DOHH2 (cell line): ENCODE data around the gene ZNRF3.
A peak's percentile ranks its signal among the peaks of the same experiment; 100 is the strongest.
"Not testable (repeated sequence)": the region's sequence is repeated elsewhere in the genome, so short reads cannot be mapped to it uniquely, and the experiment has no call there.

ENCODE experiments used
- H3F3A ChIP-seq: fragments of 200-600 bp; sonication (generic), shearing (Covaris generic); 2 replicates; pipeline ENCODE4 v1.6.0; 2016; ENCODE audit warnings: antibody characterized with exemption, mild to moderate bottlenecking; ENCODE audit not compliant: control insufficient read depth, insufficient read depth
- H3K27ac ChIP-seq: fragments of 200-600 bp; sonication (generic); 2 replicates; pipeline ENCODE4 v1.5.1; 2014; ENCODE audit warnings: low read depth, mild to moderate bottlenecking, low read length, moderate library complexity
- H3K27me3 ChIP-seq: fragments of 200-600 bp; sonication (generic); 2 replicates; pipeline ENCODE4 v1.6.1; 2014; ENCODE audit warnings: mild to moderate bottlenecking, low read length, mixed read lengths; ENCODE audit not compliant: control insufficient read depth
- H3K36me3 ChIP-seq: fragments of 200-600 bp; sonication (generic); 2 replicates; pipeline ENCODE4 v1.6.1; 2014; ENCODE audit warnings: mild to moderate bottlenecking, low read length, moderate library complexity, mixed read lengths; ENCODE audit not compliant: control insufficient read depth
- H3K4me1 ChIP-seq: fragments of 200-600 bp; sonication (generic); 2 replicates; pipeline ENCODE4 v1.6.1; 2014; ENCODE audit warnings: mild to moderate bottlenecking, low read length, mixed read lengths; ENCODE audit not compliant: control insufficient read depth
- H3K4me2 ChIP-seq: fragments of 200-600 bp; sonication (generic); 2 replicates; pipeline ENCODE4 v1.6.0; 2014; ENCODE audit warnings: mild to moderate bottlenecking, low read length, moderate library complexity
- H3K4me3 ChIP-seq: fragments of 200-600 bp; sonication (generic); 2 replicates; pipeline ENCODE4 v1.5.1; 2014; ENCODE audit warnings: mild to moderate bottlenecking, low read length, mixed read lengths
- H3K79me2 ChIP-seq: fragments of 200-600 bp; sonication (generic); 2 replicates; pipeline ENCODE4 v1.6.1; 2014; ENCODE audit warnings: mild to moderate bottlenecking, low read length, mixed read lengths; ENCODE audit not compliant: control insufficient read depth
- H3K9me2 ChIP-seq: fragments of 200-600 bp; sonication (generic); replicated peaks from 2 replicates; pipeline ENCODE4 v1.6.1; 2014; ENCODE audit warnings: mild to moderate bottlenecking, low read length, mixed read lengths; ENCODE audit not compliant: control insufficient read depth
- H3K9me3 ChIP-seq: fragments of 200-600 bp; sonication (generic); 2 replicates; pipeline ENCODE4 v1.6.1; 2014; ENCODE audit warnings: antibody characterized with exemption, low read length, mixed read lengths; ENCODE audit not compliant: control insufficient read depth, insufficient read depth
- H4K20me1 ChIP-seq: fragments of 200-600 bp; sonication (generic); 2 replicates; pipeline ENCODE4 v1.6.0; 2014; ENCODE audit warnings: low read depth, mild to moderate bottlenecking, antibody characterized with exemption, low read length, moderate library complexity; ENCODE audit not compliant: control insufficient read depth, insufficient read depth
- EZH2phosphoT487 ChIP-seq: fragments of 200-600 bp; sonication (generic); IDR thresholded peaks from 2 replicates; pipeline ENCODE4 v1.6.1; 2017; ENCODE audit warnings: borderline replicate concordance, mild to moderate bottlenecking, antibody characterized with exemption, low read length, moderate library complexity, mixed read lengths
- TF ChIP-seq, protein P1 (sequence below): fragments of 200-600 bp; sonication (generic); IDR thresholded peaks from one replicate; pipeline ENCODE4 v1.5.1; 2014; ENCODE audit warnings: antibody characterized with exemption, mild to moderate bottlenecking, low read depth, low read length; ENCODE audit not compliant: poor library complexity, severe bottlenecking

ZNRF3 gene

DNA sequence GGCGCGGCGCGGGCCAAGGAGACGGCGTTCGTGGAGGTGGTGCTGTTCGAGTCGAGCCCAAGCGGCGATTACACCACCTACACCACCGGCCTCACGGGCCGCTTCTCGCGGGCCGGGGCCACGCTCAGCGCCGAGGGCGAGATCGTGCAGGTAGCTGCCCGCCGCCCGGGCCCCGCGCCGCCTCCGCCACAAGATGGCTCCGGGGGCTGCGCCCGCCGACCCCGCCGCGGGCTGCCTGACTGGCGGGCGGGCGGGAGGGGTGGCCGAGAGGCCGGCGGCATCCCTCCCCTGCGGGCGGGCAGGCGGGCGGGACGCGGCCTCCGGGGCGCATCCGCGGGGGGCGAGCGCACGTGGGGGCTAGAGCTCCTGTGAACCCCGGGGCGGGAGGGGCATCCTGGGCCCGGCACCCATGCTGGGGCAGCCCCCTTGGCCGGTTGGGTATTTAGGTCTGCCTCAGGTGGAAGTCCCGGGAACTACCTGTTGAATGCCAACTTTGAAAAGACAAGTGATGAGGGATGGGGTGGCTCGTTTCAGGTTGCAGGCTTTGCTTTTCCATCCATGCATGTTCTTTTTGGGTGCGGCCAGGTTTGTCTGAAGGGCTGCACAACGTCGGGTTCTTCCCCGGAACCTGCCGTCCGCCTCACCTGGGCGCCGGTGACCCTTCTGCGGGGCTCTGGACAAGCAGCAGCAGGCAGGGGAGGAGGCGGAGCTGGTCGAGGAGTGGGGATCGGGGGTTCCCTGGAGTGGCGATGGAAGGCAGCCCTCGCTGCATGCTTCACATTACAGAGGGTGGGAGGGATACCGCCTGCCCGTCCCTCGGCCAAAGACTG lies 760 bp downstream of the ZNRF3 start:
- Histone ChIP-seq H3K9me3 (no peaks in the 10 kb centered on the region), H3K27ac (no peak overlapping the region)

DNA sequence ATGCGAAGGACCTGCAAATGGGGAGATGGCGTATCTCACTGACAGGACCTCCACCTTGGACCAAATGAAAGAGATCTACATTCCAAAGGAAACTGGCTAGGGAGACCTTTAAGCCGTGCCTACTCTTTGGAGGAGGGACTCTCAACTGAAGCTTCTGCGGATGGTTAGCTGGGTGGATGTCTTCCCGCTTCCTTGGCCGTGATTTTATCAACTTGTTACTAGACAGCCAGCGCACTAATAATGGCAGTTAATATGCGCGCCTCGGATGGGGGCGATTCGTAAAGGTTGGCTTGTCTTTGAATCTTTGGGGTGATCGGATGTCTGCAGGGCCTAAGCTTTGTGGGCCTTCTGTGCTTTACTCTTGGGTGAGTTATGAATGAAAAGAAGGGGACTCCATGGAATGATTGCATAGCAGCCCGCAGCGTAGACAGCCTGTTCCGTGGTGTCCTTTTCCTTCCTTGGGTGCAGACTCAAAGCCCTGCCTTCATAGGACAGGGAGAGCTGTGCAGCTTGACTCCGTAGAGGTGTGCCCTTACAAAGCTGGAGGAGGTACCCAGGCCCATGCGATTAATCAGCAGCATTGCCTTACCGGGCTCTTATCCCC lies 1.5 kb downstream of the ZNRF3 start:
- Histone ChIP-seq H3K27ac (no peak overlapping the region), H3K4me2 (peak overlapping the region; percentile 37; the same call in 1 of the 2 replicates)
- TF ChIP-seq, protein P1, sequence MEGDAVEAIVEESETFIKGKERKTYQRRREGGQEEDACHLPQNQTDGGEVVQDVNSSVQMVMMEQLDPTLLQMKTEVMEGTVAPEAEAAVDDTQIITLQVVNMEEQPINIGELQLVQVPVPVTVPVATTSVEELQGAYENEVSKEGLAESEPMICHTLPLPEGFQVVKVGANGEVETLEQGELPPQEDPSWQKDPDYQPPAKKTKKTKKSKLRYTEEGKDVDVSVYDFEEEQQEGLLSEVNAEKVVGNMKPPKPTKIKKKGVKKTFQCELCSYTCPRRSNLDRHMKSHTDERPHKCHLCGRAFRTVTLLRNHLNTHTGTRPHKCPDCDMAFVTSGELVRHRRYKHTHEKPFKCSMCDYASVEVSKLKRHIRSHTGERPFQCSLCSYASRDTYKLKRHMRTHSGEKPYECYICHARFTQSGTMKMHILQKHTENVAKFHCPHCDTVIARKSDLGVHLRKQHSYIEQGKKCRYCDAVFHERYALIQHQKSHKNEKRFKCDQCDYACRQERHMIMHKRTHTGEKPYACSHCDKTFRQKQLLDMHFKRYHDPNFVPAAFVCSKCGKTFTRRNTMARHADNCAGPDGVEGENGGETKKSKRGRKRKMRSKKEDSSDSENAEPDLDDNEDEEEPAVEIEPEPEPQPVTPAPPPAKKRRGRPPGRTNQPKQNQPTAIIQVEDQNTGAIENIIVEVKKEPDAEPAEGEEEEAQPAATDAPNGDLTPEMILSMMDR, result no peak
- TF ChIP-seq EZH2phosphoT487, result no peak

More for the DNA sequence above, 760 bp downstream of the ZNRF3 start:
- Histone ChIP-seq H4K20me1 (no peaks in the 10 kb centered on the region), H3K9me2 (no peaks in the 10 kb centered on the region), H3K4me3 (peak overlapping the region; percentile 29; the same call in 1 of the 2 replicates), H3K4me2 (peak overlapping the region; percentile 37), H3K36me3 (no peaks in the 10 kb centered on the region), H3K79me2 (no peaks in the 10 kb centered on the region), H3K27me3 (peaks cover 34% of the 10 kb centered on the region), H3F3A (no peaks in the 10 kb centered on the region), H3K4me1 (peaks cover 6% of the 10 kb centered on the region; the same call in 1 of the 2 replicates)
- no peak for TF ChIP-seq EZH2phosphoT487
- TF ChIP-seq, protein P1, result no peak

DNA sequence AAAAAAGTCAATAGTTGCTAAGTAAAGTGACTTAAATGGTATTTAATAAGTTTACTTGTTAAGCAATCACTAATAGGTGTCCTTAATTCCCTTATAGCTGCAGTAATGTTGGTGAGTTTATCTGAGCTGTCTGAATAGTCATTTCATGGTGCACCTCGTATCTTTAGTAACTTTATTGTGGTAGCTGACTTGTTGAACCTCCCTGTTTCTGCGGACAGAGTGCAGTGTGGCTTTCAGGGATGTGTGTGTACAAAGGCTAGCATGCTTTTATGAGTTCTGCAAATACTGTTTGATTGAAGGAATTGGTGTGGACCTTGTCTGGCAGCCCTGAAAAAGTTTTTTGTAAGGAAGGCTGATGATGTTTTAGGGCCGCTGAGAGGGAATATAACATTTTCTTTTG lies 2.6 kb downstream of the ZNRF3 start:
- 0 out of 2 replicates have a peak, but pooled peaks cover 2% of the 10 kb centered on the region for H3K4me1 ChIP-seq
- no peak overlapping the region for H3K27ac ChIP-seq
- H3K4me3 ChIP-seq, result no peak overlapping the region
- H3K27me3 ChIP-seq, result peaks cover 34% of the 10 kb centered on the region
- H3F3A ChIP-seq, result no peaks in the 10 kb centered on the region
- H3K9me2 ChIP-seq, result no peaks in the 10 kb centered on the region
- H3K4me2 ChIP-seq, result no peak overlapping the region
- H4K20me1 ChIP-seq, result no peaks in the 10 kb centered on the region
- H3K79me2 ChIP-seq, result no peaks in the 10 kb centered on the region
- TF ChIP-seq, protein P1, result no peak
- TF ChIP-seq EZH2phosphoT487, result no peak
- no peaks in the 10 kb centered on the region for H3K9me3 ChIP-seq
- H3K36me3 ChIP-seq, result no peaks in the 10 kb centered on the region

More for the DNA sequence above, 1.5 kb downstream of the ZNRF3 start:
- Histone ChIP-seq H4K20me1 (no peaks in the 10 kb centered on the region), H3K9me3 (no peaks in the 10 kb centered on the region), H3K9me2 (no peaks in the 10 kb centered on the region), H3K79me2 (no peaks in the 10 kb centered on the region), H3F3A (no peaks in the 10 kb centered on the region), H3K36me3 (no peaks in the 10 kb centered on the region), H3K27me3 (peaks cover 34% of the 10 kb centered on the region), H3K4me1 (peaks cover 4% of the 10 kb centered on the region; the same call in 1 of the 2 replicates), H3K4me3 (no peak overlapping the region)

DNA sequence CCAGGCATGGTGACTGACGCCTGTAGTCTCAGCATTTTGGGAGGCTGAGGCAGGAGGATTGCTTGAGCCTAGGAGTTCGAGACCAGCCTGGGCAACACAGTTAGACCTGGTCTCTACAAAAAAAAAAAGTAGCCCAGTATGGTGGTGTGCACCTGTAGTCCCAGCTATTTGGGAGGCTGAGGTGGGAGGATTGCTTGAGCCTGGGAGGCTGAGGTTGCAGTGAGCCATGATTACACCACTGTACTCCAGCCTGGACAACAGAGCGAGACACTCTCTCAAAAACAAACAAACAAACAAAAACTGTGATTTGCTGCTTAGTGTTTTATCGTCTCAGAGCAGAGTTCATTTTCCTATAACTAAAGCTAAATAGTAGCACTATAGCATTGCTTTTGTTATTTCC lies 3.3 kb downstream of the ZNRF3 start:
- not testable (repeated sequence) for H3F3A ChIP-seq, H3K79me2 ChIP-seq, H3K36me3 ChIP-seq, H3K27ac ChIP-seq, H3K9me3 ChIP-seq, H4K20me1 ChIP-seq, H3K4me3 ChIP-seq, H3K4me2 ChIP-seq, H3K4me1 ChIP-seq, H3K9me2 ChIP-seq
- peaks cover 34% of the 10 kb centered on the region for H3K27me3 ChIP-seq
